HG02798 (cell line): ENCODE measurements around the gene DNAH6.
"Not testable (repeated sequence)": the region's sequence is repeated elsewhere in the genome, so short reads cannot be mapped to it uniquely, and the experiment has no call there.

Experiments
- ATAC-seq: cut with Tn5 transposase; IDR thresholded peaks from one replicate; pipeline ENCODE4 v1.9.1; 2021; ENCODE audit warnings: mild to moderate bottlenecking; ENCODE audit not compliant: unreplicated experiment, poor library complexity

Gene DNAH6

GRCh38 chr2:84516234-84516986, at the start of gene DNAH6:
DNAH6 (plus strand) TSS chr2:84516498; CDS start chr2:84517827, 1,329 bp downstream.
- ATAC-seq: peak; percentile 99

GRCh38 chr2:84467389-84467788, 48.9 kb upstream of the DNAH6 start:
- ATAC-seq: no peak

GRCh38 chr2:84472423-84472822, 43.9 kb upstream of the DNAH6 start:
- not testable (repeated sequence) for ATAC-seq

DNA sequence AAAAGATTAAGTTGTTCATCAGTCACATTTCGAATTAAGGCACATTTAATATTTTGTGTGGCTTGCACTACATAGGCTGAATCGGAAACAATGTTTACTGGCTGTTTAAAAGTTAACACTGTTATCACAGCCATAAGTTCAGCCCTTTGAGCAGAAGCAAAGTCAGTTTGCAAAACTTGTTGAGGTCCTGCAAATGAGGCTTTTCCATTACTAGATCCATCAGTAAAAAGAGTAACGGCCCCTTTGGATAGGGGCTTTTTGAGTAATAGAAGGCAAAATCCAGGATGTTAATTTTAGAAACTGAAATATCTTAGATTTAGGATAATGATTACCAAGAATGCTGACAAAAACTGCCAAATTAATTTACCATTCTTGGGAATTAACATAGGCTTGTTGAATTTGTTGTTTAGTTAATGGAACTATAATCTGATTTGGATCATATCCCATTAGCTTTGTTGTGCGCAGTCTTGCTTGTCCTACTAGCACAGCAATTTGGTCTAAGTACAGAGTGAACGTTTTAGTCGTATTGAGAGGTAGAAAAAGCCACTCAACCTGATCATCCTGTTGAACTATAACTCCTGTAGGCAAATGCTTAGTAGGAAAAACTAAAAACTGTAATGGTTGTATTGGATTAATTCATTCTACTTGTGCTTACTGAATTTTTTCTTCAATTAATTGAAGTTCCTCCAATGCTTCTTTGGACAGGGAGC, 43.3 kb upstream of the DNAH6 start:
- no peak for ATAC-seq

GRCh38 chr2:84474176-84474575, 42.1 kb upstream of the DNAH6 start:
- ATAC-seq: no peak

GRCh38 chr2:84477886-84478285, 38.4 kb upstream of the DNAH6 start:
- ATAC-seq: no peak

- no peak for ATAC-seq
These were observed 37.4 kb upstream of the DNAH6 start for GRCh38 chr2:84478867-84479266.

GRCh38 chr2:84481702-84482101, 34.6 kb upstream of the DNAH6 start:
- no peak for ATAC-seq

- no peak for ATAC-seq
These were observed 33.7 kb upstream of the DNAH6 start for GRCh38 chr2:84482603-84483002.

DNA sequence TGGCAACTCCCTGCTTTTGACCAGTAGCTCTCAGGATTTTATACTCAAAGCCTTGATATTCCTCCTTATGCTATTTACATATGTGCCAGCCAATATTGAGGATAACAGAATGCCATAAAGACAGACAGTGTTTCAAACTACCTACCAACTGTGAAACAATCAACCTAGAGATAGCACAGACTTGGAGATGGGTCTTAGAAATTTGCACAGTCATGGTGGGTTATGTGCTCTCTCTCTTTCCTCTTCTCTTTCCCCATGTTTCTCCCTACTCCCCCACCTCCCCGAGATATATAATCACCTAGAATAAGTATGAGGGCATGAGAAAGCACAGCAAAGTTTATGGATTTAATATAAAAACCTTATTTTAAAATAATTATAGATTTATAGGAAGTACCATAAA, 33.0 kb upstream of the DNAH6 start:
- no peak for ATAC-seq

DNA sequence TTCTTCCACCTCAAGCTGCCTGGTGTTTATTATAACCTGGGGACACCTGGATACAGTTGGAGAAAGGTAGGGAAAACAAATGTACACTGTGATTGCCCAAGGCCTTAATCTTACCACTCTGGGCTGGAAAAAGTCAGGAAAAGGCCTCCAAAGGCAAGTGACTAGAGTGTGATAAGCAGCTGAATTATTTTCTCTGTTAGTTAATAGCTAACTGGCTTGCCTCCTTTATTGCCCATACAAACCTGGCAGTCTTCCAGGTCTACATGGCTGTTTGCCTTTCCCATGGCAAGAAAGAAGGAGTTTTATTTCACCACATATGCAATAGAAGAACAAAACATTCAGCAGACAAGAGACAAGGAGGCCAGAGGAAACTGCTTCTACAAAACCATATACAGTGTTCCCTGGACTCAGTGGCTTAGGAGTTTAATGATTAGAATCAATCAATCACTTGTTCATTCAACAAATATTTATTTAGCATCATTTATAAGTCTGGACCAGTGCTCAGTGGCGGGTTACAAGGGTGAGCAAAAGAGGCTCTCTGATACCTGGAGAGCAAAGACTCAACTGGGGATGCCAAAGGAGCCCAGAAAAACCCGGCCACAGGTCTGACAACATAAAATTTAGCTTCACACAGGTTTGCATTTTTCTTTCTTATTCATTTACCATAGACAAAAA, 29.7 kb upstream of the DNAH6 start:
- no peak for ATAC-seq

DNA sequence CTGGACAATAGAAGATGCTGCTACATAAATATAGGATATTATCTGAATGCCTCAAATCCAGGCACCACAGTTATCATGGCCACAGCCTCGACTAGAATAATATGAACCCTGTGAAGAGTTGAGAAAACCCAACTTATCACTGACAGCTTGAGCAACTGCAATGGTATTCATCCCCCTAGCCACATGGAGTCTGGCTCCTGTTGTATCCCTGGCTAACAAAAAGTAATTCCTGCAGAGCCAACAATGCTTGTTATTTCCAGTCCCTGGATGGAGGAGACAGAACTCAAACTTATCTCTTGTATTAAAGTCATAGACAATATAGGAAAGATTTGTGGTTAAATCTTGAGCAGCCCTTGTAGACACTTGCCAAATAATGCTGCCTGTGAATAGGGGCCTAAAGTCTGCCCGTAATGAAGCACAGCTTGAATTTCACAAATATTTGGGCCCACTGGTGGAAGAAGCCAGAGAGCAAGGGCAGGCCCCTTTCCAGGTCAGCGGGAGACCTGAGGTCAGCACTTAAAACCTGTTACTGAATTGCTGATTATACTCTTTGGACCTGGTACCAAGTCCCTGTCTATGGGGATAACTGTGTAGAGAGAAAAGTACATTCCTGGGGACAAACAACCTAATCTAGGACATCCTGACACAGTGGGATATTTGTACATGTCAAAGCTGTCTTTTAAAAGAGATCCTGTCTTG, 28.9 kb upstream of the DNAH6 start:
- ATAC-seq: no peak

GRCh38 chr2:84491256-84491655, 25.0 kb upstream of the DNAH6 start:
- no peak for ATAC-seq

DNA sequence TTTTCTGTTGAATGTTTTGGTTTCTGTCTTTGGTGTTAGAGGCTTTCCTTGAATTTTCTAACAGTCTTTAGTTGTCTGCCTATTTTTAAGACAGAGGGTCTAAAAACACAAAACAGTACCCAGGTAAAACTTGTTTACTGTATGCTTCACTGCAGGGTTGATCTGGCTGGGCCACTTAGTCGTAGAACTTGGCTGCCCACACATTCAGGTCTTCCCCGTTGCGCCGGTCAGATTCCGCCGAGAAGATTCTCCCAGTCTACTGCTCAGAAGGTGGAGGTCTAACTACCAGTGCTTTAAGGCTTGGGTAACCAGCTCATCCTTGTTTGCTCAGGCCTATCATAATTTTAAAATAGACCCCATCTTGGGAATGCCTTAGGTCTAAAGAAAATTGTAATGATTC, 24.6 kb upstream of the DNAH6 start:
- no peak for ATAC-seq

DNA sequence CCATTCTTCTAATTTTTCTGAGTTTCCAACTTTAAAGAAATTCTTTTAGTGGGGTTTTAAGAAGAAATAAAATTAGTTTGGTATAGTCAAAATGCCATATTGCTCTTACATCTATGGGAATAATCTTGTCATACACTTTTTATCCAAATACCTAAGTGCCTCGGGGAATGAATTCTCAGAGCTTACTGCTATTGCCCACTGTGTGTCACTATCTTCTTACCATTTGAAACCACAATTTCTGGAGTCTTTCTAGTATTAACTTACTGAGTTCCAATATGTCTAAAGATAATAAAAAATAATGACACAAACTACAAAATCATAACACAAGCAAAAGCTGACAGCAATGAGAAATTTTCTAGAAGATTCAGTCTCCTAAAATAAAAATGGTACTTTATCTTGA, 23.7 kb upstream of the DNAH6 start:
- no peak for ATAC-seq

DNA sequence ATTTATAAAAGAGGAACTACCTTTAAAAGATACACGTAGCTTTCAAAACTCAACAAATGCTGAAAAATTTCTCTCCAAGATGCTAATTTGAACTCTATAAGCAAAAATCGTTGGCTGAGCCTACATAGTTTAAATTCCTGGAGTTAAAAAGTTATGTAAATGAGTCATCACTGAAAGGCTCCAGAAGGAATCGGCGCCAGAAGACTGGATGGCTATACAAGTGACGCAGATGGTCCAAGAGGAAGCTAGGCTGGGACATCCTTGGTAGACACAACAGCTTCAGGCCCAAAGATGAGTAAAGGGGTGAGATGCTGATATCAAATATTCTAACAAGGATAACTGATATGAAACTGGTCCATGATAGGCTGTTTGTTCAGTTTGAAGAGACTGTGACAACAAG, 22.8 kb upstream of the DNAH6 start:
- no peak for ATAC-seq

- ATAC-seq: no peak
These were observed 22.2 kb upstream of the DNAH6 start for GRCh38 chr2:84494070-84494469.

DNA sequence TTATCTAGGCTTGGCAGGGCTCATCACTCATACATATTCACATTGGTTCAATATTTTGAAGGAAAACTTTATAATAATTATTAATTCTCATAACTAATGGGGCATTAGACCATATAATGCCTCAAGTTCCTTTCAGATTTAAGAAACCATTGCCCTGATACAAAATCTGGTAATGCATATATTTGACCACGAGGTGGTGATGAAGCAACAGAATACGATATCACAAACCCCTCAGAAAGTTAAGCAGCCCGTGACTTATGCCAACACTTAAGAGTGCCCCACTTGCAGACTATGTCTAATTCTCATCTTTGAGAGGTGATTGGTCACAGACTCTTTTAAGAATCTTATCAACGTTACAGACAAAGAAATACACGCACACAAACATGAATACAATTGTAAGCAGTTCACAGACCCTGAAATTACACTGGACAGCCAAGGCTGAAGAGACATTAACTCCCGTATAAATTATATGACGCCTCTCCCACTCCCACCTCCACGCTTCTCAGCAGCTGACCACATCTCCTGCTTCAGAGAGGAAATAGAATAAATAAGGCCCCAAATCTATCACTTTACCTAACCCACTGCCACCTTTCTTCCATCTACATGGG, 20.7 kb upstream of the DNAH6 start:
- ATAC-seq: peak; percentile 77

DNA sequence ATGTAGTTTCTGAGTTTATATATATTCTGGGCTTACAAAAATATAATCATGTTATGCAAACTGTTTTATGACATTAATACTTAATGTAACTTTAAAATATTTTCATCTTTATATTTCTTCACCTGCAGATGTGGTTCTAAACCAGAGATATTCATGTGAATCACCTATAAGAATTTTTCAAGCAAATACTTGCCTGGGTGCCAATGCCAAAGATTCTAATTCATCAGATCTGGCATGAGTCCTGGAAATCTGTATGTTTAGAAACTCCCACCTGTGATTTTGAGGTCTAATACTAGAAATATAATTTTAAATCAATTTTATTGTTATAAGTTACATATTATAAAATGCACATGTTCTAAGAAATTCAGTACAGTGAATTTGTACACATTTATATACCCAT, 19.9 kb upstream of the DNAH6 start:
- ATAC-seq: no peak

- ATAC-seq: no peak
These were observed 19.0 kb upstream of the DNAH6 start for GRCh38 chr2:84497285-84497684.
